Measurements from ENCODE around the gene SLC12A7.

The SLC12A7 gene

GRCh38 chr5:1056611-1057484 is 55.0 kb downstream of the SLC12A7 start:
- Histone ChIP-seq H3K4me1 (ENCODE audit: control insufficient read depth, insufficient read depth, low read length) (no peaks in the 10 kb centered on the region), H3K27ac (ENCODE audit: extremely low read depth, low read depth, low read length) (no peak overlapping the region), H3K36me3 (ENCODE audit: control insufficient read depth in 2 of 2, insufficient read depth in 1 of 2, low read length in 2 of 2) (peaks cover 0 to 60% of the 10 kb centered on the region in 2 experiments; a peak in 1 of 3 replicates), H3K4me3 (ENCODE audit: low read depth, low read length) (no peak overlapping the region), H3K9me3 (ENCODE audit: control insufficient read depth, insufficient read depth, low read depth, low read length) (no peaks in the 10 kb centered on the region)
- CTCF ChIA-PET = interaction anchor here (0.7 kb wide), 1 partner anchor 12 kb away, joined by 6 read pairs; no protein-coding TSS in a partner anchor
- POLR2A ChIA-PET = no interaction called here
- TF ChIP-seq ZBTB1 (tag by site-specific recombination; IDR thresholded peaks at IDR 0.05) (no peak), HOXA7 (CRISPR knock-in tag; IDR thresholded peaks at IDR 0.05; ENCODE audit: borderline replicate concordance) (no peak), INSM2 (tag by site-specific recombination; IDR thresholded peaks at IDR 0.05) (no peak), ZNF549 (tag by site-specific recombination; IDR thresholded peaks at IDR 0.05) (no peak), ZNF670 (tag by site-specific recombination; IDR thresholded peaks at IDR 0.05; ENCODE audit: low read depth) (no peak), ZNF362 (tag by site-specific recombination; IDR thresholded peaks at IDR 0.05) (no peak), ZNF174 (tag by site-specific recombination; IDR thresholded peaks at IDR 0.05) (no peak), ZNF501 (tag by site-specific recombination; IDR thresholded peaks at IDR 0.05) (no peak), ZNF398 (tag by site-specific recombination; IDR thresholded peaks at IDR 0.05) (no peak), ZNF585B (tag by site-specific recombination; IDR thresholded peaks at IDR 0.05) (no peak), ZNF423 (tag by site-specific recombination; IDR thresholded peaks at IDR 0.05) (no peak), ZNF777 (tag by site-specific recombination; IDR thresholded peaks at IDR 0.05; ENCODE audit: borderline replicate concordance) (no peak)

- ChIA-PET POLR2A (no interaction called here), CTCF (interaction anchor here (0.7 kb wide), 1 partner anchor 13 kb away, joined by 6 read pairs; no protein-coding TSS in a partner anchor)
- H3K4me3 ChIP-seq (ENCODE audit: low read depth, low read length) = no peak overlapping the region
- TF ChIP-seq KLF7 (tag by site-specific recombination; IDR thresholded peaks at IDR 0.05; ENCODE audit: borderline replicate concordance) = no peak
- TF ChIP-seq MZF1 (tag by site-specific recombination; IDR thresholded peaks at IDR 0.05; ENCODE audit: borderline replicate concordance) = no peak
- no peak for TF ChIP-seq ZNF449 (tag by site-specific recombination; IDR thresholded peaks at IDR 0.05)
- no peak for TF ChIP-seq ZNF768 (tag by site-specific recombination; IDR thresholded peaks at IDR 0.05)
- TF ChIP-seq GLI2 (tag by site-specific recombination; IDR thresholded peaks at IDR 0.05; ENCODE audit: borderline replicate concordance, low read depth) = no peak
- no peak for TF ChIP-seq MEIS1 (CRISPR knock-in tag; IDR thresholded peaks at IDR 0.05; ENCODE audit: borderline replicate concordance)
- TF ChIP-seq YY2 (tag by site-specific recombination; IDR thresholded peaks at IDR 0.05) = no peak
- no peak for TF ChIP-seq ZNF830 (tag by site-specific recombination; IDR thresholded peaks at IDR 0.05; ENCODE audit: low read depth)
- no peak for TF ChIP-seq ZNF558 (tag by site-specific recombination; IDR thresholded peaks at IDR 0.05)
- no peak for TF ChIP-seq ZBTB8A (tag by site-specific recombination; IDR thresholded peaks at IDR 0.05)
- TF ChIP-seq OSR2 (tag by site-specific recombination; IDR thresholded peaks at IDR 0.05) = no peak
- TF ChIP-seq ZNF404 (tag by site-specific recombination; IDR thresholded peaks at IDR 0.05) = no peak
- no peak overlapping the region for H3K27ac ChIP-seq (ENCODE audit: extremely low read depth, low read depth, low read length)
- H3K9me3 ChIP-seq (ENCODE audit: control insufficient read depth, insufficient read depth, low read depth, low read length) = no peaks in the 10 kb centered on the region
- no peaks in the 10 kb centered on the region for H3K4me1 ChIP-seq (ENCODE audit: control insufficient read depth, insufficient read depth, low read length)
- H3K36me3 ChIP-seq (ENCODE audit: control insufficient read depth in 2 of 2, insufficient read depth in 1 of 2, low read length in 2 of 2) = peaks cover 0 to 65% of the 10 kb centered on the region in 2 experiments; a peak in 1 of 3 replicates
Measured at GRCh38 chr5:1055896-1056610, 55.8 kb downstream of the SLC12A7 start.
